ENCODE measurements around the gene DOCK3. TPM values are rescaled to one million over a fixed set of nuclear protein-coding genes. Genes with fewer than 3 reads are reported as not detected.

DOCK3 gene
- total and polyA plus RNA-seq, 10 of the 15 experiments (the other 5 are each of a cell fraction or from before 2014, with no cell fraction given): 0.02 to 0.52 (median 0.04) TPM; not detected in 5

DNA sequence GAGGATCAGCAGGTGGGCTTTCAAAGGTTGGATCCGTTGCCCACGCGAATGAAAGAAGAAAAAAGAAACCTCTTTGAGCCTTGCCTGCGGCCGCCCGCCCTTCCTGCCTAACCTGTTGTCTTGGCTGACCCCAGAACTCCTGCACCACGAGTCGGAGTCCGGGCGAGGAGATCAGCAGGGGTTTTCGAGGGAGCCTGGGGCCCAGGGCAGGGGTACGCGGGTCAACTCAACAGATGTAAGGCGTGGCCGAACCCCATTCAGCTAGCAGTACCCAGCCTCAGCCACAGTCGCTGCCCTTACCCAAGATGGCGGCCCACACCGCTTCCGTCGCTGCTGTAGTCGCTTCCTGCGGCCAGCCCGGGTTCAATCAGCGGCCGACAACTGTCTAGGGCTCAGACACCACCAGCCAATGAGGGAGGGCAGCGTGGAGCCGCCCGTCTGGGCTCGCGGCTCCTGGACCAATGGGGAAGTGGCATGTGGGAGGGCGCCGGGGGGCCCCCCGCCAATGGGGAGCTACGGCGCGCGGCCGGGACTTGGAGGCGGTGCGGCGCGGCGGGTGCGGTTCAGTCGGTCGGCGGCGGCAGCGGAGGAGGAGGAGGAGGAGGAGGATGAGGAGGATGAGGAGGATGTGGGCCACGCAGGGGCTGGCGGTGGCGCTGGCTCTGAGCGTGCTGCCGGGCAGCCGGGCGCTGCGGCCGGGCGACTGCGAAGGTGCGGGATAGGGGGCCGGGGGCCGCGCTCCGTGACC lies 710.2 kb downstream of the DOCK3 start, which contains the start of gene MANF (continued):
- TF ChIP-seq, protein P1, sequence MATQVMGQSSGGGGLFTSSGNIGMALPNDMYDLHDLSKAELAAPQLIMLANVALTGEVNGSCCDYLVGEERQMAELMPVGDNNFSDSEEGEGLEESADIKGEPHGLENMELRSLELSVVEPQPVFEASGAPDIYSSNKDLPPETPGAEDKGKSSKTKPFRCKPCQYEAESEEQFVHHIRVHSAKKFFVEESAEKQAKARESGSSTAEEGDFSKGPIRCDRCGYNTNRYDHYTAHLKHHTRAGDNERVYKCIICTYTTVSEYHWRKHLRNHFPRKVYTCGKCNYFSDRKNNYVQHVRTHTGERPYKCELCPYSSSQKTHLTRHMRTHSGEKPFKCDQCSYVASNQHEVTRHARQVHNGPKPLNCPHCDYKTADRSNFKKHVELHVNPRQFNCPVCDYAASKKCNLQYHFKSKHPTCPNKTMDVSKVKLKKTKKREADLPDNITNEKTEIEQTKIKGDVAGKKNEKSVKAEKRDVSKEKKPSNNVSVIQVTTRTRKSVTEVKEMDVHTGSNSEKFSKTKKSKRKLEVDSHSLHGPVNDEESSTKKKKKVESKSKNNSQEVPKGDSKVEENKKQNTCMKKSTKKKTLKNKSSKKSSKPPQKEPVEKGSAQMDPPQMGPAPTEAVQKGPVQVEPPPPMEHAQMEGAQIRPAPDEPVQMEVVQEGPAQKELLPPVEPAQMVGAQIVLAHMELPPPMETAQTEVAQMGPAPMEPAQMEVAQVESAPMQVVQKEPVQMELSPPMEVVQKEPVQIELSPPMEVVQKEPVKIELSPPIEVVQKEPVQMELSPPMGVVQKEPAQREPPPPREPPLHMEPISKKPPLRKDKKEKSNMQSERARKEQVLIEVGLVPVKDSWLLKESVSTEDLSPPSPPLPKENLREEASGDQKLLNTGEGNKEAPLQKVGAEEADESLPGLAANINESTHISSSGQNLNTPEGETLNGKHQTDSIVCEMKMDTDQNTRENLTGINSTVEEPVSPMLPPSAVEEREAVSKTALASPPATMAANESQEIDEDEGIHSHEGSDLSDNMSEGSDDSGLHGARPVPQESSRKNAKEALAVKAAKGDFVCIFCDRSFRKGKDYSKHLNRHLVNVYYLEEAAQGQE (IDR thresholded peaks at IDR 0.05; ENCODE audit: low read depth, low read length): no peak
- TF ChIP-seq NR2F1 (conservative IDR thresholded peaks at IDR 0.05) (peak; percentile 63), ZNF384 (IDR thresholded peaks at IDR 0.05; ENCODE audit: borderline replicate concordance, low read depth, low read length) (no peak), STAT3 (IDR thresholded peaks at IDR 0.05; ENCODE audit: low read depth, low read length) (no peak), EP300 (IDR thresholded peaks at IDR 0.05; ENCODE audit: borderline replicate concordance in 1 of 2, control insufficient read depth in 1 of 2, low read depth in 2 of 2, low read length in 2 of 2) (peak in 1 of 2 experiments; percentile 13; a peak in 1 of 4 replicates), BHLHE40 (IDR thresholded peaks at IDR 0.05; ENCODE audit: borderline replicate concordance in 1 of 2, low read depth in 2 of 2, low read length in 1 of 2) (peak in 1 of 2 experiments; percentile 55; a peak in 2 of 4 replicates), TCF12 (IDR thresholded peaks at IDR 0.05; ENCODE audit: low read depth, low read length) (no peak; the same call in 1 of the 2 replicates), RCOR1 (conservative IDR thresholded peaks at IDR 0.05; ENCODE audit: low read depth, low read length) (no peak), SMAD1 (IDR thresholded peaks at IDR 0.05; ENCODE audit: low read depth, partially characterized antibody) (peak; percentile 23), FOXM1 (IDR thresholded peaks at IDR 0.05; ENCODE audit: low read depth, low read length) (no peak)
- TF ChIP-seq, protein P2, sequence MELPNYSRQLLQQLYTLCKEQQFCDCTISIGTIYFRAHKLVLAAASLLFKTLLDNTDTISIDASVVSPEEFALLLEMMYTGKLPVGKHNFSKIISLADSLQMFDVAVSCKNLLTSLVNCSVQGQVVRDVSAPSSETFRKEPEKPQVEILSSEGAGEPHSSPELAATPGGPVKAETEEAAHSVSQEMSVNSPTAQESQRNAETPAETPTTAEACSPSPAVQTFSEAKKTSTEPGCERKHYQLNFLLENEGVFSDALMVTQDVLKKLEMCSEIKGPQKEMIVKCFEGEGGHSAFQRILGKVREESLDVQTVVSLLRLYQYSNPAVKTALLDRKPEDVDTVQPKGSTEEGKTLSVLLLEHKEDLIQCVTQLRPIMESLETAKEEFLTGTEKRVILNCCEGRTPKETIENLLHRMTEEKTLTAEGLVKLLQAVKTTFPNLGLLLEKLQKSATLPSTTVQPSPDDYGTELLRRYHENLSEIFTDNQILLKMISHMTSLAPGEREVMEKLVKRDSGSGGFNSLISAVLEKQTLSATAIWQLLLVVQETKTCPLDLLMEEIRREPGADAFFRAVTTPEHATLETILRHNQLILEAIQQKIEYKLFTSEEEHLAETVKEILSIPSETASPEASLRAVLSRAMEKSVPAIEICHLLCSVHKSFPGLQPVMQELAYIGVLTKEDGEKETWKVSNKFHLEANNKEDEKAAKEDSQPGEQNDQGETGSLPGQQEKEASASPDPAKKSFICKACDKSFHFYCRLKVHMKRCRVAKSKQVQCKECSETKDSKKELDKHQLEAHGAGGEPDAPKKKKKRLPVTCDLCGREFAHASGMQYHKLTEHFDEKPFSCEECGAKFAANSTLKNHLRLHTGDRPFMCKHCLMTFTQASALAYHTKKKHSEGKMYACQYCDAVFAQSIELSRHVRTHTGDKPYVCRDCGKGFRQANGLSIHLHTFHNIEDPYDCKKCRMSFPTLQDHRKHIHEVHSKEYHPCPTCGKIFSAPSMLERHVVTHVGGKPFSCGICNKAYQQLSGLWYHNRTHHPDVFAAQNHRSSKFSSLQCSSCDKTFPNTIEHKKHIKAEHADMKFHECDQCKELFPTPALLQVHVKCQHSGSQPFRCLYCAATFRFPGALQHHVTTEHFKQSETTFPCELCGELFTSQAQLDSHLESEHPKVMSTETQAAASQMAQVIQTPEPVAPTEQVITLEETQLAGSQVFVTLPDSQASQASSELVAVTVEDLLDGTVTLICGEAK (IDR thresholded peaks at IDR 0.05; ENCODE audit: borderline replicate concordance): peak; percentile 91; the same call in 1 of the 2 replicates
- TF ChIP-seq, protein P3, sequence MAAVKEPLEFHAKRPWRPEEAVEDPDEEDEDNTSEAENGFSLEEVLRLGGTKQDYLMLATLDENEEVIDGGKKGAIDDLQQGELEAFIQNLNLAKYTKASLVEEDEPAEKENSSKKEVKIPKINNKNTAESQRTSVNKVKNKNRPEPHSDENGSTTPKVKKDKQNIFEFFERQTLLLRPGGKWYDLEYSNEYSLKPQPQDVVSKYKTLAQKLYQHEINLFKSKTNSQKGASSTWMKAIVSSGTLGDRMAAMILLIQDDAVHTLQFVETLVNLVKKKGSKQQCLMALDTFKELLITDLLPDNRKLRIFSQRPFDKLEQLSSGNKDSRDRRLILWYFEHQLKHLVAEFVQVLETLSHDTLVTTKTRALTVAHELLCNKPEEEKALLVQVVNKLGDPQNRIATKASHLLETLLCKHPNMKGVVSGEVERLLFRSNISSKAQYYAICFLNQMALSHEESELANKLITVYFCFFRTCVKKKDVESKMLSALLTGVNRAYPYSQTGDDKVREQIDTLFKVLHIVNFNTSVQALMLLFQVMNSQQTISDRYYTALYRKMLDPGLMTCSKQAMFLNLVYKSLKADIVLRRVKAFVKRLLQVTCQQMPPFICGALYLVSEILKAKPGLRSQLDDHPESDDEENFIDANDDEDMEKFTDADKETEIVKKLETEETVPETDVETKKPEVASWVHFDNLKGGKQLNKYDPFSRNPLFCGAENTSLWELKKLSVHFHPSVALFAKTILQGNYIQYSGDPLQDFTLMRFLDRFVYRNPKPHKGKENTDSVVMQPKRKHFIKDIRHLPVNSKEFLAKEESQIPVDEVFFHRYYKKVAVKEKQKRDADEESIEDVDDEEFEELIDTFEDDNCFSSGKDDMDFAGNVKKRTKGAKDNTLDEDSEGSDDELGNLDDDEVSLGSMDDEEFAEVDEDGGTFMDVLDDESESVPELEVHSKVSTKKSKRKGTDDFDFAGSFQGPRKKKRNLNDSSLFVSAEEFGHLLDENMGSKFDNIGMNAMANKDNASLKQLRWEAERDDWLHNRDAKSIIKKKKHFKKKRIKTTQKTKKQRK (IDR thresholded peaks at IDR 0.05; ENCODE audit: low read depth, low read length): peak; percentile 77
